WTC11 (cell line): ENCODE data around the gene RRP12. TPM values are rescaled to one million over a fixed set of nuclear protein-coding genes. Genes with fewer than 3 reads are reported as not detected.

ENCODE experiments used
- ATAC-seq: fragments of 200-7000 bp; cut with Tn5 transposase; 2 replicates; pipeline ENCODE4 v1.10.0; 2021; ENCODE audit warnings: mild to moderate bottlenecking, moderate library complexity
- CTCF ChIA-PET: fragments of 300-600 bp; sonication (Branson Sonifier 250); formaldehyde crosslinking; loops from one replicate; lab custom pipeline; 2021; ENCODE audit warnings: antibody characterized with exemption; lab: Charles Lee
- POLR2A ChIA-PET: fragments of 350-600 bp; sonication (Branson Sonifier 250); formaldehyde crosslinking; loops from one replicate; lab custom pipeline; 2021; ENCODE audit warnings: antibody characterized with exemption; lab: Charles Lee
- DNase-seq: peaks from one replicate; pipeline ENCODE4 v3.0.0; 2021; ENCODE audit warnings: low spot score
- H3K27ac Mint-ChIP-seq: 2 replicates; pipeline ENCODE4 v1.8.0; 2021; ENCODE audit warnings: mixed read lengths
- H3K27me3 Mint-ChIP-seq: 2 replicates; pipeline ENCODE4 v1.8.0; 2021; ENCODE audit warnings: low read depth, mild to moderate bottlenecking, moderate library complexity, mixed read lengths
- H3K36me3 Mint-ChIP-seq: 2 replicates; pipeline ENCODE4 v1.8.0; 2021; ENCODE audit warnings: mixed read lengths
- H3K4me1 Mint-ChIP-seq: 2 replicates; pipeline ENCODE4 v1.8.0; 2022; ENCODE audit warnings: mixed read lengths
- H3K4me3 Mint-ChIP-seq: 2 replicates; pipeline ENCODE4 v1.8.0; 2021; ENCODE audit warnings: mild to moderate bottlenecking, moderate library complexity, mixed read lengths
- H3K9me3 Mint-ChIP-seq: 2 replicates; pipeline ENCODE4 v1.8.0; 2021; ENCODE audit warnings: mixed read lengths
- GABPB1 ChIP-seq: sonication (generic); formaldehyde crosslinking; IDR thresholded peaks from 2 replicates; pipeline ENCODE4 v1.8.1; 2023; ENCODE audit warnings: mild to moderate bottlenecking, missing genetic modification reagents
- JUN ChIP-seq: sonication (generic); formaldehyde crosslinking; IDR thresholded peaks from 2 replicates; pipeline ENCODE4 v1.8.0; 2023; ENCODE audit warnings: mild to moderate bottlenecking, missing genetic modification reagents
- MXD4 ChIP-seq: fragments of 250-450 bp; sonication (Bioruptor Pico); IDR thresholded peaks from 2 replicates; pipeline ENCODE4 v1.8.0; 2021; ENCODE audit warnings: mild to moderate bottlenecking, moderate library complexity, borderline replicate concordance
- NFATC4 ChIP-seq: fragments of 250-450 bp; sonication (Bioruptor Pico); IDR thresholded peaks from 2 replicates; pipeline ENCODE4 v1.9.0; 2021; ENCODE audit warnings: mild to moderate bottlenecking
- NFE2L1 ChIP-seq: sonication (generic); formaldehyde crosslinking; IDR thresholded peaks from 2 replicates; pipeline ENCODE4 v1.8.1; 2023; ENCODE audit warnings: missing genetic modification reagents
- NR1H2 ChIP-seq: sonication (generic); formaldehyde crosslinking; IDR thresholded peaks from 2 replicates; pipeline ENCODE4 v1.9.0; 2021; ENCODE audit warnings: mild to moderate bottlenecking, moderate library complexity, missing genetic modification reagents
- RELA ChIP-seq: sonication (generic); formaldehyde crosslinking; IDR thresholded peaks from 2 replicates; pipeline ENCODE4 v1.8.1; 2022; ENCODE audit warnings: missing genetic modification reagents, mild to moderate bottlenecking, borderline replicate concordance
- SMAD3 ChIP-seq: sonication (generic); formaldehyde crosslinking; IDR thresholded peaks from 2 replicates; pipeline ENCODE4 v1.8.0; 2022; ENCODE audit warnings: missing genetic modification reagents, mild to moderate bottlenecking, borderline replicate concordance
- SMAD4 ChIP-seq: sonication (generic); formaldehyde crosslinking; IDR thresholded peaks from 2 replicates; pipeline ENCODE4 v1.8.0; 2022; ENCODE audit warnings: mild to moderate bottlenecking, missing genetic modification reagents
- SP1 ChIP-seq: sonication (generic); formaldehyde crosslinking; conservative IDR thresholded peaks from 2 replicates; pipeline ENCODE4 v1.8.1; 2022; ENCODE audit warnings: missing genetic modification reagents
- TEAD4 ChIP-seq: sonication (generic); formaldehyde crosslinking; IDR thresholded peaks from 2 replicates; pipeline ENCODE4 v1.8.0; 2022; ENCODE audit warnings: mild to moderate bottlenecking, missing genetic modification reagents
- ZNF219 ChIP-seq: sonication (generic); formaldehyde crosslinking; IDR thresholded peaks from 2 replicates; pipeline ENCODE4 v1.8.0; 2023; ENCODE audit warnings: missing genetic modification reagents, mild to moderate bottlenecking, borderline replicate concordance
- total RNA-seq: library from RNA; stranded (reverse); gene quantifications from 3 replicates; pipeline ENCODE4 v1.2.3, GENCODE V29; 2021
- TF ChIP-seq, protein P1 (sequence below): fragments of 250-450 bp; sonication (Bioruptor Pico); conservative IDR thresholded peaks from 2 replicates; pipeline ENCODE4 v1.9.0; 2021; ENCODE audit warnings: mild to moderate bottlenecking
- TF ChIP-seq, protein P2 (sequence below): sonication (generic); formaldehyde crosslinking; IDR thresholded peaks from 2 replicates; pipeline ENCODE4 v1.8.1; 2022; ENCODE audit warnings: low read depth, missing genetic modification reagents, borderline replicate concordance
- TF ChIP-seq, protein P3 (sequence below): sonication (generic); formaldehyde crosslinking; IDR thresholded peaks from 2 replicates; pipeline ENCODE4 v1.8.1; 2023; ENCODE audit warnings: mild to moderate bottlenecking, missing genetic modification reagents, moderate library complexity
- TF ChIP-seq, protein P4 (sequence below): fragments of 250-450 bp; sonication (Bioruptor Pico); IDR thresholded peaks from 2 replicates; pipeline ENCODE4 v1.9.0; 2021; ENCODE audit warnings: mild to moderate bottlenecking
- TF ChIP-seq, protein P5 (sequence below): sonication (generic); formaldehyde crosslinking; IDR thresholded peaks from 2 replicates; pipeline ENCODE4 v1.8.1; 2023; ENCODE audit warnings: mild to moderate bottlenecking, missing genetic modification reagents
- TF ChIP-seq, protein P6 (sequence below): sonication (generic); formaldehyde crosslinking; IDR thresholded peaks from 2 replicates; pipeline ENCODE4 v1.8.0; 2023; ENCODE audit warnings: missing genetic modification reagents
- TF ChIP-seq, protein P7 (sequence below): sonication (generic); formaldehyde crosslinking; IDR thresholded peaks from 2 replicates; pipeline ENCODE4 v1.8.1; 2023; ENCODE audit warnings: mild to moderate bottlenecking, missing genetic modification reagents, borderline replicate concordance

Gene RRP12
- total RNA-seq, 1 experiment from 2014 or later, result 56.6 TPM

DNA sequence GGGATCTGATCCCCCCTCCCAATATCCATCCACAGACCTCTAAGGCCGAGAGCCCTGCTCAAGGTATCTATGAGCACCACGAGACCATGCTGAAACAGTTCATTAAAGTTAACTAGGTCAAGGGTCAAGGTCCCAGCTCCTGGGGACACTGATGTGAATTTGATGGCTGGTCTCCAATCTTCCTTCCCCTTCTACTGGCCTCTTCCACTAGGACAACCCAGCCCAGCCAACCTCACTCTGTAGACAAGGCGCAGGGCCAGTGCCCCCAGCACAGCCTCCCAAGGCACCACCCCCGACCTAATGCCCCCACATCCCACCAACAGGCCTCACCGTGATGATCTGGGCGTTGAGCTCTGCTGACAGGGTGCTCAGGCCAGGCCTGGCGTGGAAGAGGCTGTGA lies 15.6 kb downstream of the RRP12 start (continued):
- TF ChIP-seq, protein P1, sequence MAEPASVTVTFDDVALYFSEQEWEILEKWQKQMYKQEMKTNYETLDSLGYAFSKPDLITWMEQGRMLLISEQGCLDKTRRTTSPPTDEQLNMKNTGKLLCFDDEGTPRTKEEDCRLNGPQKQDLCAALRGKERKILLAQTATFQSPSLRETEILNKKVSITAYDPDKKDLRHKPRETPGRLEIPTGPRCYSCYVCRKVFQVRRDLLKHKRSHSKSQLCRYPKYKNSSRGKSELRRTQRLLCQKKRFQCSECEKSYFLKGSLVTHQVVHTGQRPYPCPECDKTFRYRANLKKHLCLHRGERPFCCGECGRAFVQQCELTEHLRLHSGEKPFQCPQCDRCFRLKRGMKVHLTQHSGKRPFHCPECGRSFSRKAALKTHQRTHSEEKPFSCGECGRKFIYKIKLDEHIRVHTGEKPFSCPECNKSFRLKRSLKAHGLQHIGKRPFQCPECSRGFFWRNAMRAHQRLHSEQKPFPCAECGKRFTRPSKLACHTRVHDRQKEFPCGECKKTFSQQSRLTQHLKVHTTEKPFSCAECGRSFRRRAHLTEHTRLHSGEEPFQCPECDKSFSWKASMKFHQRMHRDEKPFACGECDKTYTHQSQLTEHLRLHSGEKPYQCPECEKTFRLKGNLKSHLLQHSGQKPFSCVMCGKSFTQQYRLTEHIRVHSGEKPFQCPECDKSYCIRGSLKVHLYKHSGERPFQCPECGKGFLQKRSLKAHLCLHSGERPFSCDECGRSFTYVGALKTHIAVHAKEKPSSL (CRISPR knock-in tag), result no peak
- TF ChIP-seq, protein P2, sequence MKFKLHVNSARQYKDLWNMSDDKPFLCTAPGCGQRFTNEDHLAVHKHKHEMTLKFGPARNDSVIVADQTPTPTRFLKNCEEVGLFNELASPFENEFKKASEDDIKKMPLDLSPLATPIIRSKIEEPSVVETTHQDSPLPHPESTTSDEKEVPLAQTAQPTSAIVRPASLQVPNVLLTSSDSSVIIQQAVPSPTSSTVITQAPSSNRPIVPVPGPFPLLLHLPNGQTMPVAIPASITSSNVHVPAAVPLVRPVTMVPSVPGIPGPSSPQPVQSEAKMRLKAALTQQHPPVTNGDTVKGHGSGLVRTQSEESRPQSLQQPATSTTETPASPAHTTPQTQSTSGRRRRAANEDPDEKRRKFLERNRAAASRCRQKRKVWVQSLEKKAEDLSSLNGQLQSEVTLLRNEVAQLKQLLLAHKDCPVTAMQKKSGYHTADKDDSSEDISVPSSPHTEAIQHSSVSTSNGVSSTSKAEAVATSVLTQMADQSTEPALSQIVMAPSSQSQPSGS (CRISPR knock-in tag), result no peak

DNA sequence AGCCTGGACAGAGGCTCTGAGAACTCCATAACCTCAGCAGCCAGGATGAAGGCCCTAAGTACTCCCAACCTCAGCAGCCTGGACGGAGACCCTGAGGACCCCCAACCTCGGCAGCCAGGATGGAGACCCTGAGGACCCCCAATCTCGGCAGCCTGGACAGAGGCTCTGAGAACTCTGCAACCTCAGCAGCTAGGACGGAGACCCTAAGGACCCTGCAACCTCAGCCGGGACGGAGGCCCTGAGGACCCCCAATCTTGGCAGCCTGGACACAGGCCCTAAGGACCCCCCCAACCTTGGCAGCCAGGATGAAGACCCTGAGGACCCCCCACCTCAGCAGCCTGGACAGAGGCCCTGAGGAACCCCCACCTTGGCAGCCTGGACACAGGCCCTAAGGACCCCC lies 16.5 kb downstream of the RRP12 start:
- no peak overlapping the region for H3K27ac Mint-ChIP-seq
- POLR2A ChIA-PET, result interaction anchor here (0.7 kb wide), 1 partner anchor 557 kb away, joined by 3 read pairs; no protein-coding TSS in a partner anchor
- DNase-seq, result no peak
- no peak overlapping the region for H3K4me3 Mint-ChIP-seq
- no peaks in the 10 kb centered on the region for H3K27me3 Mint-ChIP-seq
- CTCF ChIA-PET, result no interaction called here
- H3K4me1 Mint-ChIP-seq, result no peaks in the 10 kb centered on the region
- peaks cover 43% of the 10 kb centered on the region for H3K36me3 Mint-ChIP-seq
- H3K9me3 Mint-ChIP-seq, result no peaks in the 10 kb centered on the region
- TF ChIP-seq, protein P2 (CRISPR knock-in tag), result no peak
- TF ChIP-seq JUN (CRISPR knock-in tag) (no peak), NFE2L1 (CRISPR knock-in tag) (no peak), ZNF219 (no peak), GABPB1 (CRISPR knock-in tag) (no peak), NR1H2 (CRISPR knock-in tag) (no peak), SP1 (CRISPR knock-in tag) (no peak), TEAD4 (CRISPR knock-in tag) (no peak), NFATC4 (no peak), SMAD3 (CRISPR knock-in tag) (no peak), MXD4 (CRISPR knock-in tag) (no peak), RELA (CRISPR knock-in tag) (no peak), SMAD4 (CRISPR knock-in tag) (no peak)
- TF ChIP-seq, protein P3, sequence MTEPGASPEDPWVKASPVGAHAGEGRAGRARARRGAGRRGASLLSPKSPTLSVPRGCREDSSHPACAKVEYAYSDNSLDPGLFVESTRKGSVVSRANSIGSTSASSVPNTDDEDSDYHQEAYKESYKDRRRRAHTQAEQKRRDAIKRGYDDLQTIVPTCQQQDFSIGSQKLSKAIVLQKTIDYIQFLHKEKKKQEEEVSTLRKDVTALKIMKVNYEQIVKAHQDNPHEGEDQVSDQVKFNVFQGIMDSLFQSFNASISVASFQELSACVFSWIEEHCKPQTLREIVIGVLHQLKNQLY (CRISPR knock-in tag), result no peak
- TF ChIP-seq, protein P4, sequence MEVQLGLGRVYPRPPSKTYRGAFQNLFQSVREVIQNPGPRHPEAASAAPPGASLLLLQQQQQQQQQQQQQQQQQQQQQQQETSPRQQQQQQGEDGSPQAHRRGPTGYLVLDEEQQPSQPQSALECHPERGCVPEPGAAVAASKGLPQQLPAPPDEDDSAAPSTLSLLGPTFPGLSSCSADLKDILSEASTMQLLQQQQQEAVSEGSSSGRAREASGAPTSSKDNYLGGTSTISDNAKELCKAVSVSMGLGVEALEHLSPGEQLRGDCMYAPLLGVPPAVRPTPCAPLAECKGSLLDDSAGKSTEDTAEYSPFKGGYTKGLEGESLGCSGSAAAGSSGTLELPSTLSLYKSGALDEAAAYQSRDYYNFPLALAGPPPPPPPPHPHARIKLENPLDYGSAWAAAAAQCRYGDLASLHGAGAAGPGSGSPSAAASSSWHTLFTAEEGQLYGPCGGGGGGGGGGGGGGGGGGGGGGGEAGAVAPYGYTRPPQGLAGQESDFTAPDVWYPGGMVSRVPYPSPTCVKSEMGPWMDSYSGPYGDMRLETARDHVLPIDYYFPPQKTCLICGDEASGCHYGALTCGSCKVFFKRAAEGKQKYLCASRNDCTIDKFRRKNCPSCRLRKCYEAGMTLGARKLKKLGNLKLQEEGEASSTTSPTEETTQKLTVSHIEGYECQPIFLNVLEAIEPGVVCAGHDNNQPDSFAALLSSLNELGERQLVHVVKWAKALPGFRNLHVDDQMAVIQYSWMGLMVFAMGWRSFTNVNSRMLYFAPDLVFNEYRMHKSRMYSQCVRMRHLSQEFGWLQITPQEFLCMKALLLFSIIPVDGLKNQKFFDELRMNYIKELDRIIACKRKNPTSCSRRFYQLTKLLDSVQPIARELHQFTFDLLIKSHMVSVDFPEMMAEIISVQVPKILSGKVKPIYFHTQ (CRISPR knock-in tag), result no peak
- TF ChIP-seq, protein P5, sequence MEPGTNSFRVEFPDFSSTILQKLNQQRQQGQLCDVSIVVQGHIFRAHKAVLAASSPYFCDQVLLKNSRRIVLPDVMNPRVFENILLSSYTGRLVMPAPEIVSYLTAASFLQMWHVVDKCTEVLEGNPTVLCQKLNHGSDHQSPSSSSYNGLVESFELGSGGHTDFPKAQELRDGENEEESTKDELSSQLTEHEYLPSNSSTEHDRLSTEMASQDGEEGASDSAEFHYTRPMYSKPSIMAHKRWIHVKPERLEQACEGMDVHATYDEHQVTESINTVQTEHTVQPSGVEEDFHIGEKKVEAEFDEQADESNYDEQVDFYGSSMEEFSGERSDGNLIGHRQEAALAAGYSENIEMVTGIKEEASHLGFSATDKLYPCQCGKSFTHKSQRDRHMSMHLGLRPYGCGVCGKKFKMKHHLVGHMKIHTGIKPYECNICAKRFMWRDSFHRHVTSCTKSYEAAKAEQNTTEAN (CRISPR knock-in tag), result no peak
- TF ChIP-seq, protein P6, sequence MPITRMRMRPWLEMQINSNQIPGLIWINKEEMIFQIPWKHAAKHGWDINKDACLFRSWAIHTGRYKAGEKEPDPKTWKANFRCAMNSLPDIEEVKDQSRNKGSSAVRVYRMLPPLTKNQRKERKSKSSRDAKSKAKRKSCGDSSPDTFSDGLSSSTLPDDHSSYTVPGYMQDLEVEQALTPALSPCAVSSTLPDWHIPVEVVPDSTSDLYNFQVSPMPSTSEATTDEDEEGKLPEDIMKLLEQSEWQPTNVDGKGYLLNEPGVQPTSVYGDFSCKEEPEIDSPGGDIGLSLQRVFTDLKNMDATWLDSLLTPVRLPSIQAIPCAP (CRISPR knock-in tag), result no peak
- TF ChIP-seq, protein P7, sequence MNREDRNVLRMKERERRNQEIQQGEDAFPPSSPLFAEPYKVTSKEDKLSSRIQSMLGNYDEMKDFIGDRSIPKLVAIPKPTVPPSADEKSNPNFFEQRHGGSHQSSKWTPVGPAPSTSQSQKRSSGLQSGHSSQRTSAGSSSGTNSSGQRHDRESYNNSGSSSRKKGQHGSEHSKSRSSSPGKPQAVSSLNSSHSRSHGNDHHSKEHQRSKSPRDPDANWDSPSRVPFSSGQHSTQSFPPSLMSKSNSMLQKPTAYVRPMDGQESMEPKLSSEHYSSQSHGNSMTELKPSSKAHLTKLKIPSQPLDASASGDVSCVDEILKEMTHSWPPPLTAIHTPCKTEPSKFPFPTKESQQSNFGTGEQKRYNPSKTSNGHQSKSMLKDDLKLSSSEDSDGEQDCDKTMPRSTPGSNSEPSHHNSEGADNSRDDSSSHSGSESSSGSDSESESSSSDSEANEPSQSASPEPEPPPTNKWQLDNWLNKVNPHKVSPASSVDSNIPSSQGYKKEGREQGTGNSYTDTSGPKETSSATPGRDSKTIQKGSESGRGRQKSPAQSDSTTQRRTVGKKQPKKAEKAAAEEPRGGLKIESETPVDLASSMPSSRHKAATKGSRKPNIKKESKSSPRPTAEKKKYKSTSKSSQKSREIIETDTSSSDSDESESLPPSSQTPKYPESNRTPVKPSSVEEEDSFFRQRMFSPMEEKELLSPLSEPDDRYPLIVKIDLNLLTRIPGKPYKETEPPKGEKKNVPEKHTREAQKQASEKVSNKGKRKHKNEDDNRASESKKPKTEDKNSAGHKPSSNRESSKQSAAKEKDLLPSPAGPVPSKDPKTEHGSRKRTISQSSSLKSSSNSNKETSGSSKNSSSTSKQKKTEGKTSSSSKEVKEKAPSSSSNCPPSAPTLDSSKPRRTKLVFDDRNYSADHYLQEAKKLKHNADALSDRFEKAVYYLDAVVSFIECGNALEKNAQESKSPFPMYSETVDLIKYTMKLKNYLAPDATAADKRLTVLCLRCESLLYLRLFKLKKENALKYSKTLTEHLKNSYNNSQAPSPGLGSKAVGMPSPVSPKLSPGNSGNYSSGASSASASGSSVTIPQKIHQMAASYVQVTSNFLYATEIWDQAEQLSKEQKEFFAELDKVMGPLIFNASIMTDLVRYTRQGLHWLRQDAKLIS (CRISPR knock-in tag), result no peak
- no peak for ATAC-seq
